ENCODE measurements around the gene NOL4L. TPM values are rescaled to one million over a fixed set of nuclear protein-coding genes. Genes with fewer than 3 reads are reported as not detected.
A peak's percentile ranks its signal among the peaks of the same experiment; 100 is the strongest.

NOL4L gene
- 10 to 100 TPM; 65.7 to 66.1 TPM for total RNA-seq
- 10 to 100 TPM; 10.0 to 21.5 (median 14.2) TPM for polyA plus RNA-seq
- total RNA-seq, result 8.1 to 121 (median 73.2) reads per million in 6 experiments

DNA sequence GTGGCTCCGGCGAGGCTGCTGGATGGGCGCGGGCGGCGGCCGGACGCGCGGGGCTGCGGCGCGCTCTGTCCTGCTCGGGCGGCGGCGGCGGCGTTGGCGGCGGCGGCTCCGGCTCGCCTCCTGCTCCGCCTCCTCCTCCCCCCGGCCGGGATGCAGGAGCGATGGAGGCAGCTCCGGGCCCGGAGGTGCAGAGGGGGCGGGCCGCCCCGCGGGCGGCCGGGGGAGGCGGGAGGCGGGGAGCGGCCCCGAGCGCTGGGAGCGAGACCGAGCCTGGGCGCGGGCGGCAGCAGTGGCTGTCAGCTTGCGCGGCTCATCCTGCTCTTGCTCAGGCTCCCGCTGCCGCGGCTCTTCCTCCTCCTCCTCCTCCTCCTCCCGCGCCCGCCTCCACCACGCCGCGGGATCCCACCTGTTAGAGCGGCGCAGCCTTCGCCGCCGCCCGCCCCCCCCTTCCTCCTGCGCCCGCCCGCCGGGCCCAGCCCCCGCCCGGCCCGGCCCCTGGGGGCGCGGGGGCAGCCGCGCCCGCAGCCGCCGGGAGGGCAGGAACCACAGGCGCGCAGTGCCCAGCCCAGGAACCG, at the start of gene NOL4L:
Gene NOL4L, minus strand, starts transcription at position 323 of the 575 bp plus-strand sequence. CDS start 443 bp downstream, outside the sequence.
- Mint-ChIP-seq H3K9me3 (no peaks in the 10 kb centered on the region), H3K4me1 (peaks cover 27 to 45% (median 36%) of the 10 kb centered on the region in 4 donors), H3K4me3 (peak within 1 kb of the TSS; percentile 86 to 95 (median 93)), H3K36me3 (peaks cover 0 to 5% (median 0%) of the 10 kb centered on the region in 3 donors), H3K27me3 (no peaks in the 10 kb centered on the region), H3K27ac (peak within 1 kb of the TSS; percentile 84 to 95 (median 88))
- POLR2A ChIA-PET, result interaction anchor here (0.6 to 5.6 kb wide), 10 partner anchors 10 to 238 kb away, joined by 3 to 98 read pairs (median 3); partner anchors contain the start of gene COMMD7
- ATAC-seq, result peak; percentile 32 to 39
- peak in 7 of 10 donors; percentile 10 to 52 (median 35) for DNase-seq

DNA sequence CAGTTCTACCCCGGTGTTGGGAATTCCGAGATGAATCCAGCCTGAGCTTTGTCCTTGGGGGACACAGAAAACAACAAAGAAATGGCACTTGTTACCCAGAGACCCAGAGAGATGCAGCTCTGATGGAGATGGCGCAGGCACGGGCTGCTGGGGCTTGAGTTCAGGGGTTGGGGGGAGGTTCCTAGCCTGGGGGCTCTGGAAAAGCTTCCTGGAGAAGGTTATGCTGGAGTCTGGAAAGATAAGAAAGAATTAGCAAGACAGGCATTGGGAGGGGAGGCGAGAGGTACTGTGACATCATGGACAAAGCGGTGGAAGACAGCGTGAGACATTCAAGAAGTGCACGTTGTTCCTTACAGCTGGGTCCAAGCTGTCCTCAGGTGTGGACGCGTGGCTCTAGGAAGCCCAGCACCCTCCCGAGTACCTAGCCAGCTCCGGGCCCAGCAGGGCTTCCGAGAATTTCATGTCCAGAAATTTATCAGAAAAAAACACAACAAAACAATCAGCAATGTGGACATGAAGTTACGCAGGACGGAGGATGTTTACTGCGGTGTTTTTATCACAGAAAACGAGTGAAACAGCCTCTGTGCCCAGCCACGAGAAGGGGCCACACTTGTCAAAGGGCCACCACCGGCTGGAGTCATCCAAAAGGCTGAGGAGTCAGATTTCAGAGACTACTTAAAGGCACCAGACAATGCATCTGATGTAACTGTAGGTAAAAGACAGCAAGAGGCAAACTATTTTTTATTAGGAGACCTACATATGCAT, 49.1 kb upstream of the NOL4L start:
- Mint-ChIP-seq H3K27me3 (peaks cover 0 to 3% (median 0%) of the 10 kb centered on the region in 5 donors), H3K4me1 (peaks cover 0 to 4% (median under 1%) of the 10 kb centered on the region in 4 donors), H3K9me3 (no peaks in the 10 kb centered on the region), H3K36me3 (no peaks in the 10 kb centered on the region), H3K4me3 (no peak overlapping the region), H3K27ac (no peak overlapping the region)
- POLR2A ChIA-PET, result no interaction called here
- ATAC-seq, result no peak
- no peak for DNase-seq

DNA sequence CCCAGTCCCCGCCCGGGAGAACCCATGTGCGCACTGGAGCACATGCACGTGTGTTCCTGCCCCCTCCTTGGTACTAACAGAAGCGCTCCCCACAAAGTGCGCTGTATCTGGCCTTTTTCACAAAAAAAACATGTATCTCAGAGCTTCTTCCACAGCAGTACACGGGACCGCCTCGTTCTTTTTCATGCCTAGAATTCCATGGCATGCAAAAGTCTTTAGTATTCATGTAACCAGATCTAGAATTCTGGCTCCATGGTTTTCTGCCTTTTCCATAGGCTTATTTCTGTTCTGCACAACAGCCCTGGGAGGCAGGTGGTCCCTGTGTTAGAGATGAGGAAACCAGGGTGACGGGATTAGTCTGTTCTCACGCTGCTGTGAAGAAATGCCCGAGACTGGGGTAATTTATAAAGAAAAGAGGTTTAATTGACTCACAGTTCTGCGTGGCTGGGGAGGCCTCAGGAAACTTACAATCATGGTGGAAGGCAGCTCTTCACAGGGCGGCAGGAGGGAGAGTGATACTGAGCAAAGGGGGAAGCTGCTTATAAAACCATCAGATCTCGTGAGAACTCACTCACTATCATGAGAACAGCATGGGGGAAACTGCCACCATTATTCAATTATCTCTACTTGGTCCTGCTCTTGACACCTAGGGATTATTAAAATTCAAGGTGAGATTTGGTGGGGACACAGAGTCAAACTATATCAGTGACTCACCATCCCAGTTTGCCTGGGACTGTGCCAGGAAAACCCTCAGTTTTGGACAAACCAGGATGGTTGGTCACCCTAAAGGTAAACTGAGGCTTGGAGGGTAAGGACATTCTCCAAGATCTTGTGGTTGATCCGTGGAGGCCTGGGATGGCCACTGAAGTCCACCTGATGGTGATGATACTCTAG, 47.6 kb upstream of the NOL4L start:
- Mint-ChIP-seq H3K4me1 (peaks cover 6 to 10% (median 8%) of the 10 kb centered on the region in 4 donors), H3K4me3 (no peak overlapping the region), H3K27me3 (peaks cover 0 to 3% (median 0%) of the 10 kb centered on the region in 5 donors), H3K36me3 (no peaks in the 10 kb centered on the region), H3K27ac (no peak overlapping the region), H3K9me3 (no peaks in the 10 kb centered on the region)
- POLR2A ChIA-PET, result interaction anchor here (0.6 kb wide), 1 partner anchor 143 kb away, joined by 5 read pairs; no protein-coding TSS in a partner anchor
- ATAC-seq (no peak), DNase-seq (no peak)

DNA sequence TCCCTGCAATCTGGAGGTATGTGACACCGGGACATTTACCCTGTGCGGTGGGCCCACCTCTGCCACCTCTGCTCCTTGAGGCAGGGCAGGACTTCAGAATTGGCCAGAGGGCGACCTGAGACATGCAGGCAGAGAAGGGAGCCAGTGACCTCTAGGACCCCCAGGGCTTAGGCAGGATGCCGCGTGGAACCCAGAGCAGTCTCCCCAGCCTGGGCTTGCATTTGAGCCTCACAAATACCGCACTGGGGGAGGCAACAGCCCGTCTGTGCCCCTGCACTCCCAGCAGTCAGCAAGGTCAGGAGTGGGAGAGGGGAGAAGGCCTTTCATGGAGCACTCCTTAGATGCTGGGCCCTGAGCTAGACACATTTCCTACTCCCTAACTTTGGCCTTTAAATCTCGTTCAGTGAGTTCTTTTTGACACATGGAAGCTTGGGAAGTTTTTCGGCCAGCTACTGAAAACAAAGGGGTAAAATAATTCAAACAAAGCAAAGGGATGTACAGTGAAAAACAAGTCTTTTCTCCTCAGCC, 46.9 kb upstream of the NOL4L start:
- POLR2A ChIA-PET, result interaction anchor here (0.6 kb wide), 1 partner anchor 142 kb away, joined by 5 read pairs; no protein-coding TSS in a partner anchor
- H3K9me3 Mint-ChIP-seq, result no peaks in the 10 kb centered on the region

GRCh38 chr20:32629813-32630212, 44.7 kb upstream of the NOL4L start:
- peaks cover 0 to 3% (median 0%) of the 10 kb centered on the region in 5 donors for H3K27me3 Mint-ChIP-seq
- H3K9me3 Mint-ChIP-seq, result no peaks in the 10 kb centered on the region

More for the DNA sequence above, 46.9 kb upstream of the NOL4L start:
- H3K4me1 Mint-ChIP-seq, result peaks cover 10 to 14% (median 11%) of the 10 kb centered on the region in 4 donors
- H3K36me3 Mint-ChIP-seq, result no peaks in the 10 kb centered on the region
- H3K27me3 Mint-ChIP-seq, result peaks cover 0 to 3% (median 0%) of the 10 kb centered on the region in 5 donors
- H3K27ac Mint-ChIP-seq, result no peak overlapping the region
- DNase-seq, result no peak
- no peak for ATAC-seq
- H3K4me3 Mint-ChIP-seq, result no peak overlapping the region

DNA sequence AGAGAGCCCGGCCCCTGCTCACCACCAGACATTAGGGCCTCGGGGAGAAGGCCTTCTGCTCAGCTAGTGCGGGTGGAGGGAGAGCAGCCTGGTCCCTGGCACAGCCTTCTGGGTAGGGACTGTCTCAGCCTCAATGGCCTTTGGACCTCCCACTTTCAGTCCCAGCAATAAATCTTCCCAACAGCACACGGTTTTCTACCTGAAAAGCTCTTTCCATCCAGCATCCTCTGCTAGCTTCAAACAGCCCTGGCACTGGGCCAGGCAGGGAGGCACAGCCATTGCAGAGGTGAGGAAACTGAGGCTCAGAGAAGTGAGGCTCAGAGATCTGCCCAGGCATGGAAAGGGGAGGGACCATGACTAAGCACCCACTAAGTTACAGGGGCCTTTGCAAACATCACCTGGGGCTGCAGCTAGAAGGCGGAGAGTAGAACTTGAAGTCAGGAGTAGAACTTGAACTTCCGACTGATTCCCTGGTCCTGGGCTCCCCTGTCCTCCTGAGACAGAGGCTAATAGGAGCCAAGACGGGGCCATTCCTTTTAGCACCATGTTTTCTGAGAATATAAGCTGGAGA, 43.9 kb upstream of the NOL4L start:
- no peaks in the 10 kb centered on the region for H3K36me3 Mint-ChIP-seq
- peak overlapping the region in 2 of 10 donors; percentile 19 to 39 for H3K27ac Mint-ChIP-seq
- peaks cover 0 to 3% (median 0%) of the 10 kb centered on the region in 5 donors for H3K27me3 Mint-ChIP-seq
- H3K4me3 Mint-ChIP-seq, result peak overlapping the region in 1 of 10 donors; percentile 48
- peaks cover 10 to 20% (median 12%) of the 10 kb centered on the region in 4 donors for H3K4me1 Mint-ChIP-seq
- DNase-seq (no peak), ATAC-seq (no peak)
- no peaks in the 10 kb centered on the region for H3K9me3 Mint-ChIP-seq
- POLR2A ChIA-PET, result interaction anchor here (0.6 kb wide), 1 partner anchor 34 kb away, joined by 3 read pairs; no protein-coding TSS in a partner anchor

More at GRCh38 chr20:32629813-32630212, 44.7 kb upstream of the NOL4L start:
- peak overlapping the region in 2 of 10 donors; percentile 19 to 27 for H3K27ac Mint-ChIP-seq
- no peaks in the 10 kb centered on the region for H3K36me3 Mint-ChIP-seq
- DNase-seq, result no peak
- H3K4me1 Mint-ChIP-seq, result peaks cover 10 to 14% (median 11%) of the 10 kb centered on the region in 4 donors
- no peak overlapping the region for H3K4me3 Mint-ChIP-seq
- POLR2A ChIA-PET, result interaction anchor here (0.6 kb wide), 1 partner anchor 23 kb away, joined by 4 read pairs; no protein-coding TSS in a partner anchor
- no peak for ATAC-seq

DNA sequence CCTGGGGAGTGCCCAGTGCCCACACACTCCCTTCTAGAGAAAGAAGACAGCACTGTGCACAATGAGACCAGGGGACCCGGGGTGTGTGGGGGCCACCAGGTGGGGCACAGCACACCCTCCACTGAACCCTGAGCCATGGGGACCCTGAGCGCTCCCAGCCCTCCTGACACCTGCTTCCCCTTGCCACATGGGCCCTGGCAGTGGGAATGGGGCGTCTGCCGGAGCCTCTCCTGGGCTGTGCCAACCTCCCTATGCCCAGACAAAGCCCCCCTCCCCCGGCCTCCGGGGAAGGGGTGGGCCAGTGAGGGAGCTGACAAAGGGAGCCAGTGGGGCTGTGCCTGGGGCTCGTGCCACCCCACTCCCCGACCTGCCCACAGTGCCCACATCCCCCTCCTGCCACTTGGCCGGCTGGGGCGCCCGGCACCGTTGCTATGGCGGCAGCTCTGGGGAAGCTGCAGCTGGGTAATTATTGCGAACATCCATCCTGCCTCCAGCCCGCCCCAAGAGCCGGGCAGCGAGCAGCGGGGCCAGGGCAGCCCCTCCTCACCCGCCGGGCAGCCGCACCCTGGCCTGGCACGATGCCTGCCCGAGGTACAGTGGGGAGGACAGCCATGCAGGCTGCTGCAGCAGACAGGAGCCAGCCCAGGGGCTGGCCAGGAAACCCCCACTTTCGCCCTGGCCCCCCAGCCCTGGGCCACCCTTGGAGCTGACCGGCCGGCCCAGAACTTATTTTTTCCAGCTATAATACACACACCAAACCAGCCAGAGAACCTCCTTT, 41.9 kb upstream of the NOL4L start:
- Mint-ChIP-seq H3K4me1 (peaks cover 10 to 20% (median 11%) of the 10 kb centered on the region in 4 donors), H3K9me3 (no peaks in the 10 kb centered on the region), H3K4me3 (peak overlapping the region in 9 of 10 donors; percentile 28 to 74 (median 53)), H3K36me3 (no peaks in the 10 kb centered on the region), H3K27ac (peak overlapping the region in 2 of 10 donors; percentile 34 to 71), H3K27me3 (no peaks in the 10 kb centered on the region)
- POLR2A ChIA-PET, result interaction anchor here (0.5 to 1.4 kb wide), 5 partner anchors 15 to 193 kb away, joined by 3 to 5 read pairs (median 3); partner anchors contain the start of gene MAPRE1
- ATAC-seq, result peak; percentile 64 to 72
- DNase-seq, result peak in 4 of 10 donors; percentile 22 to 42 (median 30)

GRCh38 chr20:32626407-32626806, 41.3 kb upstream of the NOL4L start:
- no peak for DNase-seq
- peaks cover 10 to 20% (median 13%) of the 10 kb centered on the region in 4 donors for H3K4me1 Mint-ChIP-seq
- H3K4me3 Mint-ChIP-seq, result peak overlapping the region in 1 of 10 donors; percentile 30
- no peaks in the 10 kb centered on the region for H3K9me3 Mint-ChIP-seq
- peak overlapping the region in 1 of 10 donors; percentile 66 for H3K27ac Mint-ChIP-seq
- POLR2A ChIA-PET, result interaction anchor here (0.6 to 1.4 kb wide), 3 partner anchors 89 to 111 kb away, joined by 3 to 5 read pairs (median 4); no protein-coding TSS in a partner anchor
- H3K27me3 Mint-ChIP-seq, result no peaks in the 10 kb centered on the region
- no peaks in the 10 kb centered on the region for H3K36me3 Mint-ChIP-seq
- ATAC-seq, result no peak

GRCh38 chr20:32625996-32626395, 40.9 kb upstream of the NOL4L start:
- POLR2A ChIA-PET, result interaction anchor here (0.9 to 1.4 kb wide), 2 partner anchors 89 to 91 kb away, joined by 4 to 5 read pairs; no protein-coding TSS in a partner anchor

GRCh38 chr20:32624687-32625345, 39.7 kb upstream of the NOL4L start:
- Mint-ChIP-seq H3K4me3 (no peak overlapping the region), H3K27me3 (no peaks in the 10 kb centered on the region), H3K36me3 (no peaks in the 10 kb centered on the region), H3K9me3 (no peaks in the 10 kb centered on the region), H3K27ac (peak overlapping the region in 3 of 10 donors; percentile 16 to 72 (median 57)), H3K4me1 (peaks cover 10 to 20% (median 13%) of the 10 kb centered on the region in 4 donors)
- ATAC-seq (no peak), DNase-seq (no peak)
- POLR2A ChIA-PET, result interaction anchor here (0.9 kb wide), 1 partner anchor 12 kb away, joined by 3 read pairs; no protein-coding TSS in a partner anchor

More at GRCh38 chr20:32625996-32626395, 40.9 kb upstream of the NOL4L start:
- no peak for DNase-seq
- ATAC-seq, result no peak
- peaks cover 10 to 20% (median 13%) of the 10 kb centered on the region in 4 donors for H3K4me1 Mint-ChIP-seq
- no peaks in the 10 kb centered on the region for H3K27me3 Mint-ChIP-seq
- H3K9me3 Mint-ChIP-seq, result no peaks in the 10 kb centered on the region
- H3K27ac Mint-ChIP-seq, result peak overlapping the region in 3 of 10 donors; percentile 32 to 91 (median 66)
- peak overlapping the region in 2 of 10 donors; percentile 22 to 30 for H3K4me3 Mint-ChIP-seq
- no peaks in the 10 kb centered on the region for H3K36me3 Mint-ChIP-seq

Measured in naive thymus-derived CD8-positive, alpha-beta T cell (primary cell).